Adrenal gland (tissue), 12 donors: ENCODE results near the gene ATG12. TPM values are rescaled to one million over a fixed set of nuclear protein-coding genes. Genes with fewer than 3 reads are reported as not detected.

ENCODE experiments used
- DNase-seq, 7 donors: peaks; one replicate each; pipeline ENCODE4 v3.0.0-alpha.2; 2019 to 2020
- H3K27ac ChIP-seq, 5 donors: fragments of 200-600 bp; sonication (generic) in 4 of 5; 1 replicate in 3 of 5; 2 replicates in 2 of 5; pipeline versions ENCODE4 v1.5.1 to v1.8.0; 2016 to 2020; ENCODE audit warnings: mild to moderate bottlenecking in 1 of 5
- H3K27me3 ChIP-seq: fragments of 200-600 bp; 2 replicates; pipeline ENCODE4 v1.8.0; 2021
- H3K36me3 ChIP-seq, 2 donors: fragments of 200-600 bp; replicated peaks in 1 of 2; 1 replicate in 1 of 2; 2 replicates in 1 of 2; pipeline versions ENCODE4 v1.5.1 to v1.8.0; 2018 to 2022
- H3K4me1 ChIP-seq, 2 donors: fragments of 200-600 bp; replicated peaks in 1 of 2; 1 replicate in 1 of 2; 2 replicates in 1 of 2; pipeline versions ENCODE4 v1.5.1 to v1.8.0; 2018 to 2021
- H3K4me3 ChIP-seq, 4 donors: fragments of 200-600 bp; sonication (generic) in 3 of 4; one replicate each; pipeline ENCODE4 v1.5.1; 2016 to 2018
- H3K9me3 ChIP-seq, 3 donors: fragments of 200-600 bp; sonication (generic) in 1 of 3; replicated peaks in 1 of 3; 1 replicate in 2 of 3; 2 replicates in 1 of 3; pipeline versions ENCODE4 v1.5.1 to v1.8.0; 2016 to 2021
- CTCF ChIP-seq, 6 experiments: fragments of 450-650 bp in 4 of 6; fragments of 200-600 bp in 2 of 6; sonication (generic) in 1 of 6; IDR thresholded peaks; 1 replicate in 5 of 6; 2 replicates in 1 of 6; pipeline versions ENCODE4 v1.5.1 to v1.8.0; 2016 to 2021; ENCODE audit warnings: antibody characterized with exemption in 6 of 6, mild to moderate bottlenecking in 2 of 6, moderate library complexity in 1 of 6
- POLR2A ChIP-seq, 2 donors: fragments of 450-650 bp; IDR thresholded peaks; one replicate each; pipeline ENCODE4 v1.6.1; 2017; ENCODE audit warnings: antibody characterized with exemption in 2 of 2, mild to moderate bottlenecking in 2 of 2, moderate library complexity in 1 of 2
- WGBS, 4 donors: extraction: QIAGEN DNeasy Blood & Tissue Kit in 2 of 4; methylation state at CpG; one replicate each; pipeline versions ENCODE4 v1.1.5 to v1.1.7; 2013 to 2017; 5-methylcytosine and 5-hydroxymethylcytosine counted together
- intact Hi-C, 2 donors: fragments of 100-400 bp; cut with DNase I; formaldehyde crosslinking; loops; one replicate each; pipeline versions ENCODE4 v1.14.1 to v1.15.0; 2022 to 2023
- polyA plus RNA-seq, 3 donors: library from polyadenylated mRNA; stranded (reverse); fragments of 200-250 nt in 2 of 3; fragments of 350-450 nt in 1 of 3; fragmentation: Illumina TruSeq in 1 of 3; extraction: RNeasy Lipid Tissue Mini Kit (QIAGEN cat#74804) in 1 of 3; gene quantifications; one replicate each; pipeline ENCODE4 v1.2.3, GENCODE V29; 2013 to 2014
- total RNA-seq, 9 donors: library from RNA; depleted of rRNA in 4 of 9; stranded (reverse); fragments of >200 nt in 4 of 9; fragments of 120-200 nt in 1 of 9; fragmentation: NEBNext Ultra II Directional in 1 of 9; extraction: Animal tissue kit (Norgen Biotek cat#: 25700) in 1 of 9; gene quantifications; one replicate each; pipeline versions ENCODE4 v1.1.0 to v1.2.4, GENCODE V29; 2013 to 2023
- donor health status: healthy with polysubstance abuse.
- donor health status: Bipolar disorder and iron deficiency.
- donor health status: DM: yes; HTN: yes; CAD: no.
- donor health status: DM: no; HTN: no; CAD: no.
- donor health status: DM: no; HTN: no; CAD: no.
- donor health status: DM: yes; HTN: yes; CAD: no.

ATG12 gene
- total and polyA plus RNA-seq, 12 donors: 23.7 to 68.0 (median 41.1) TPM

- Histone ChIP-seq H3K27me3 (peaks cover 16% of the 10 kb centered on the region), H3K36me3 (no peaks in the 10 kb centered on the region), H3K9me3 (no peaks in the 10 kb centered on the region), H3K4me3 (no peak overlapping the region), H3K4me1 (peaks cover 0 to 11% of the 10 kb centered on the region in 2 donors), H3K27ac (no peak overlapping the region)
- intact Hi-C loops: no loop called here
- TF ChIP-seq CTCF (IDR thresholded peaks at IDR 0.05) (no peak), POLR2A (IDR thresholded peaks at IDR 0.05) (no peak)
- DNase-seq: no peak
- WGBS, 4 donors: 90 to 98% (median 95%) methylated on average over 18 of the region's 18 CpGs
These were observed 22.5 kb downstream of the ATG12 start for GRCh38 chr5:115818821-115819220.

- TF ChIP-seq CTCF (IDR thresholded peaks at IDR 0.05): no peak
- no peak for TF ChIP-seq POLR2A (IDR thresholded peaks at IDR 0.05)
- 84 to 87% (median 86%) methylated on average over 7 of the region's 7 CpGs for WGBS, 4 donors
- peak overlapping the region in 1 of 4 donors; percentile 74 for H3K4me3 ChIP-seq
- H3K27me3 ChIP-seq: peaks cover 16% of the 10 kb centered on the region
- no peak for DNase-seq
- intact Hi-C loops: no loop called here
- peaks cover 0 to 11% of the 10 kb centered on the region in 2 donors for H3K4me1 ChIP-seq
- H3K36me3 ChIP-seq: no peaks in the 10 kb centered on the region
- no peaks in the 10 kb centered on the region for H3K9me3 ChIP-seq
- H3K27ac ChIP-seq: peak overlapping the region in 1 of 5 donors; percentile 90
These were observed 24.0 kb downstream of the ATG12 start for GRCh38 chr5:115817386-115817785.

GRCh38 chr5:115816226-115817081 is 24.9 kb downstream of the ATG12 start, which contains the start of gene CDO1:
Gene CDO1, minus strand, starts transcription at chr5:115816659. Its CDS starts 262 bp downstream, at chr5:115816397.
- H3K27ac ChIP-seq: peak within 1 kb of the TSS in 4 of 5 donors; percentile 59 to 90 (median 77)
- H3K27me3 ChIP-seq: peaks cover 16% of the 10 kb centered on the region
- H3K4me3 ChIP-seq: peak within 1 kb of the TSS in 2 of 4 donors; percentile 42 to 74
- 0 to 6% (median 1%) methylated on average over 19 to 69 of the region's 69 CpGs for WGBS, 4 donors
- H3K36me3 ChIP-seq: no peaks in the 10 kb centered on the region
- peak; percentile 27 to 81 (median 58) for DNase-seq
- intact Hi-C loops: no loop called here
- H3K9me3 ChIP-seq: no peaks in the 10 kb centered on the region
- H3K4me1 ChIP-seq: peaks cover 0 to 11% of the 10 kb centered on the region in 2 donors
- TF ChIP-seq POLR2A (IDR thresholded peaks at IDR 0.05) (peak; percentile 62 to 71), CTCF (IDR thresholded peaks at IDR 0.05) (no peak)

- no peaks in the 10 kb centered on the region for H3K36me3 ChIP-seq
- DNase-seq: peak in 3 of 7 donors; percentile 16 to 23 (median 21)
- H3K27ac ChIP-seq: peak overlapping the region in 4 of 5 donors; percentile 59 to 90 (median 77)
- H3K9me3 ChIP-seq: no peaks in the 10 kb centered on the region
- H3K27me3 ChIP-seq: peaks cover 16% of the 10 kb centered on the region
- 1 to 4% (median 2%) methylated on average over 18 to 48 of the region's 48 CpGs for WGBS, 4 donors
- no peak for TF ChIP-seq CTCF (IDR thresholded peaks at IDR 0.05)
- TF ChIP-seq POLR2A (IDR thresholded peaks at IDR 0.05): no peak
- intact Hi-C loops: no loop called here
- peaks cover 0 to 11% of the 10 kb centered on the region in 2 donors for H3K4me1 ChIP-seq
- H3K4me3 ChIP-seq: peak overlapping the region in 2 of 4 donors; percentile 42 to 74
These were observed 25.6 kb downstream of the ATG12 start for GRCh38 chr5:115815693-115816225.
